WERI-Rb-1 (cell line): ENCODE measurements around the gene METTL25.
"Not testable (repeated sequence)": the region's sequence is repeated elsewhere in the genome, so short reads cannot be mapped to it uniquely, and the experiment has no call there.

Experiments
- DNase-seq: peaks from one replicate; pipeline ENCODE4 v3.0.0-alpha.2; 2020
- H3K27ac ChIP-seq: fragments of 250-450 bp; sonication (Bioruptor Pico); 2 replicates; pipeline ENCODE4 v1.5.1; 2020; ENCODE audit warnings: mild to moderate bottlenecking, moderate library complexity
- H3K27me3 ChIP-seq: fragments of 250-450 bp; sonication (Bioruptor Pico); 2 replicates; pipeline ENCODE4 v1.5.1; 2021; ENCODE audit warnings: mild to moderate bottlenecking, low read depth, moderate library complexity; ENCODE audit not compliant: insufficient read depth, severe bottlenecking
- H3K36me3 ChIP-seq: fragments of 250-450 bp; sonication (Bioruptor Pico); 2 replicates; pipeline ENCODE4 v1.5.1; 2020; ENCODE audit warnings: mild to moderate bottlenecking, moderate library complexity
- H3K4me3 ChIP-seq: 2 replicates; pipeline ENCODE4 v1.5.1; 2011; ENCODE audit warnings: low read depth, mild to moderate bottlenecking, control low read depth, low read length
- H3K9me3 ChIP-seq: fragments of 250-450 bp; sonication (Bioruptor Pico); 2 replicates; pipeline ENCODE4 v1.5.1; 2021; ENCODE audit warnings: mild to moderate bottlenecking, moderate library complexity; ENCODE audit not compliant: severe bottlenecking
- TF ChIP-seq, protein P1 (sequence below): IDR thresholded peaks from 2 replicates; pipeline ENCODE4 v1.5.1; 2011; ENCODE audit warnings: low read depth, mild to moderate bottlenecking, control low read depth, inconsistent platforms, low read length

Gene METTL25

DNA sequence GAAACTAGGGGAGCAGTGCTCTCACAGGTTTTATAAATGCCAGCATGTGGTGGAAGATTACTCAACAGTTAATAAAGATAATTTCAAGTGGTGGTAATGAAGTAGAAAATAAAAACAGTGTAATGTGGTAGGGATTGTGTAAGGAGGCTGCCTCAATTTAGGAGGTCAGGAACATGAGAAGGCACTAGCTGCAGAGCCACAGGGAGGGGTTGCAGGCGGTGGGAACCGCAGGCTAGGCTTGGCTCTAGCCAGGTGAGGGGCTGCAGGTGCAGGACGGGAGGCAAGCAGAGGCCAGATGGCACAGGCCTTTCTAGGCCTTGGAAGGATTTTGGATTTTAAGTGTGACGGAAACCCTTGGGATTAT is 768 bp downstream of the METTL25 start:
- TF ChIP-seq, protein P1, sequence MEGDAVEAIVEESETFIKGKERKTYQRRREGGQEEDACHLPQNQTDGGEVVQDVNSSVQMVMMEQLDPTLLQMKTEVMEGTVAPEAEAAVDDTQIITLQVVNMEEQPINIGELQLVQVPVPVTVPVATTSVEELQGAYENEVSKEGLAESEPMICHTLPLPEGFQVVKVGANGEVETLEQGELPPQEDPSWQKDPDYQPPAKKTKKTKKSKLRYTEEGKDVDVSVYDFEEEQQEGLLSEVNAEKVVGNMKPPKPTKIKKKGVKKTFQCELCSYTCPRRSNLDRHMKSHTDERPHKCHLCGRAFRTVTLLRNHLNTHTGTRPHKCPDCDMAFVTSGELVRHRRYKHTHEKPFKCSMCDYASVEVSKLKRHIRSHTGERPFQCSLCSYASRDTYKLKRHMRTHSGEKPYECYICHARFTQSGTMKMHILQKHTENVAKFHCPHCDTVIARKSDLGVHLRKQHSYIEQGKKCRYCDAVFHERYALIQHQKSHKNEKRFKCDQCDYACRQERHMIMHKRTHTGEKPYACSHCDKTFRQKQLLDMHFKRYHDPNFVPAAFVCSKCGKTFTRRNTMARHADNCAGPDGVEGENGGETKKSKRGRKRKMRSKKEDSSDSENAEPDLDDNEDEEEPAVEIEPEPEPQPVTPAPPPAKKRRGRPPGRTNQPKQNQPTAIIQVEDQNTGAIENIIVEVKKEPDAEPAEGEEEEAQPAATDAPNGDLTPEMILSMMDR, result no peak

DNA sequence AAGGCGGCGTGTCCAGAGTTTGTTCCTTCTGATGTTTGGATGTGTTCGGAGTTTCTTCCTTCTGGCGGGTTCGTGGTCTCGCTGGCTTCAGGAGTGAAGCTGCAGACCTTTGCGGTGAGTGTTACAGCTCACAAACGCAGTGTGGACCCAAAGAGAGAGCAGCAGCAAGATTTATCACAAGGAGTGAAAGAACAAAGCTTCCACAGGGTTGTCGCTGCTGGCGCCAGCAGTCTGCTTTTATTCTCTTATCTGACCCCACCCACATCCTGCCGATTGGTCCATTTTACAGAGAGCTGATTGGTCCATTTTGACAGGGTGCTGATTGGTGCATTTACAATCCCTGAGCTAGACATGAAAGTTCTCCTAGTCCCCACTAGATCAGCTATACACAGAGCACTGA is 2.5 kb downstream of the METTL25 start:
- H3K9me3 ChIP-seq, H3K27me3 ChIP-seq, H3K4me3 ChIP-seq, DNase-seq, H3K27ac ChIP-seq: not testable (repeated sequence)
- H3K36me3 ChIP-seq, result peaks cover 16% of the 10 kb centered on the region

More for the DNA sequence above, 768 bp downstream of the METTL25 start:
- peak overlapping the region; percentile 96 for H3K4me3 ChIP-seq
- H3K9me3 ChIP-seq, result no peaks in the 10 kb centered on the region
- H3K27ac ChIP-seq, result peak overlapping the region; percentile 98
- DNase-seq, result peak; percentile 16
- peaks cover 32% of the 10 kb centered on the region for H3K36me3 ChIP-seq
- H3K27me3 ChIP-seq, result no peaks in the 10 kb centered on the region

DNA sequence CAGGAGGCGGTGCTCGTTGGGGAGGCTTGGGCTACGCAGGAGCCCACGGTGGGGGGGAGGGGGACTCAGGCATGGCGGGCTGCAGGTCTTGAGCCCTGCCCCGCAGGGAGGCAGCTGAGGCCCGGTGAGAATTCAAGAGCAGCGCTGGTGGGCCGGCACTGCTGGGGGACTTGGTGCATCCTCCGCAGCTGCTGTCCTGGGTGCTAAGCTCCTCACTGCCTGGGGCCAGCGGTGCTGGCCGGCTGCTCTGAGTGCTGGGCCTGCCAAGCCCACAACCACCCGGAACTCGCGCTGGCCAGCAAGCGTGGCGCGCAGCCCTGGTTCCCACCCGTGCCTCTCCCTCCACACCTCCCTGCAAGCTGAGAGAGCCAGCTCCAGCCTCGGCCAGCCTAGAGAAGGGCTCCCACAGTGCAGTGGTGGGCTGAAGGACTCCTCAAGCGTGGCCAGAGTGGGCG is 3.2 kb downstream of the METTL25 start:
- H3K4me3 ChIP-seq, result no peak overlapping the region
- DNase-seq, result no peak

DNA sequence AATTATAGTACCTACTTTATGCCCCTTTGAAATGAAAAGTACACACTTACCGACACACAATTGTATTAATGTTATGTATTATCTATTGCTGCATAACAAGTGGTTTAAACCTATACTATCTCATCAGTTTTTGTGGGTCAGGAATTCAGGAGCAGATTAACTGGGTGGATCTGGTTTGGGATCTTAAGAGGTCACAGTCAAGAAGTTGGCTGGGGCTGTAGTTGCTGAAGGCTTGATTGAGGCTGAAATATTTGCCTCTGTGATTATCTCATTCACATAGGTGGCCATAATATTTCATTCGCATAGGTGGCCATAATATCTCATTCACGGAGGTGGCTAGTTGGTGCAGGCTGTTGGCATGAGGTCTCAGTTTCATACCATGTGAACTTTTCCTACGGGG is 5.7 kb downstream of the METTL25 start:
- Histone ChIP-seq H3K9me3 (no peaks in the 10 kb centered on the region), H3K4me3 (no peak overlapping the region), H3K36me3 (no peaks in the 10 kb centered on the region), H3K27ac (no peak overlapping the region), H3K27me3 (no peaks in the 10 kb centered on the region)
- no peak for DNase-seq
- TF ChIP-seq, protein P1, result no peak

More for the DNA sequence above, 3.2 kb downstream of the METTL25 start:
- peaks cover 10% of the 10 kb centered on the region for H3K36me3 ChIP-seq
- no peaks in the 10 kb centered on the region for H3K27me3 ChIP-seq
- H3K9me3 ChIP-seq, result no peaks in the 10 kb centered on the region
- no peak overlapping the region for H3K27ac ChIP-seq
- TF ChIP-seq, protein P1, result no peak

DNA sequence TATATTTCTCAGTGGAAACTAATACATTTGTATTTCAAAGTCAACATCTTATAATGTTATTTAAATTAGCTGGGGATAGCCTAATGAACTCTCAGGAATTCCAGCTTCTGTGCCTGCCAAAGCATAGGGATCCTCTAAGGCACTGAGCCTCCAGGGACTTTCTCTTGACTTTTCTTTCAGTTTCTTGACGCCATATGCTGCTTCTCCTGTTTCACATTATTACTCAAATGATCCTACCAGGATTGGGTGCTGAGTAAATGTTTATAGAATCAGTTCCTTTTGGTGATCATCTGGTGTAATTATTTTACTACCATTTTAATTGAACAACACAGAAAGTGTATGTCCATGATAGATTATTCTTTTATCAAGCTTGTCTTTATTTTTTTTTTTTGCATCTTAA is 7.9 kb downstream of the METTL25 start:
- no peak for DNase-seq
- TF ChIP-seq, protein P1, result no peak
- H3K9me3 ChIP-seq, result no peaks in the 10 kb centered on the region
- H3K27me3 ChIP-seq, result no peaks in the 10 kb centered on the region
- H3K36me3 ChIP-seq, result no peaks in the 10 kb centered on the region
- no peak overlapping the region for H3K4me3 ChIP-seq
- H3K27ac ChIP-seq, result no peak overlapping the region

DNA sequence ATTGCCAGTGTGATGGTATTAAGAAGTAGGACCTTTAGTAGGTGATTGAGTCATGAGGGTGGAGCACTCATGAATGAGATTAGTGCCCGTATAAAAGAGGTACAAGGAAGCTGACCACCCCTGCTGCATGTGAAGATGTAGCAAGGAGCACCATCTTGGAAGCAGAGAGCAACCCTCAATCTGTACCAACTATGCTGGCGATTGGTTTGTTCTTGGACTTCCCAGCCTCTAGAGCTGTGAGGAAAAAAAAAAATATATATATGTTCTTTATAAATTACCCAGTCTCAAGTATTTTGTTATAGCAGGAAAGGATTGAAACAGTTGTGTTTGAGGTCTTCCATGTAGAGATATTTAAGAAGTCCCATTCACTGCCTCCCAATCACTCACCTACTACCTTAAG is 16.9 kb downstream of the METTL25 start:
- TF ChIP-seq, protein P1, result no peak
- Histone ChIP-seq H3K9me3 (no peaks in the 10 kb centered on the region), H3K27ac (no peak overlapping the region), H3K4me3 (no peak overlapping the region), H3K27me3 (no peaks in the 10 kb centered on the region), H3K36me3 (no peaks in the 10 kb centered on the region)
- no peak for DNase-seq
